Measurements from ENCODE around the gene TBC1D21.
"Not testable (repeated sequence)": the region's sequence is repeated elsewhere in the genome, so short reads cannot be mapped to it uniquely, and the experiment has no call there.

The TBC1D21 gene

GRCh38 chr15:73932381-73933191 is 59.2 kb downstream of the TBC1D21 start:
- H3K4me3 ChIP-seq (ENCODE audit: low read depth, low read length), result no peak overlapping the region
- no peaks in the 10 kb centered on the region for H3K27me3 ChIP-seq (ENCODE audit: control insufficient read depth, insufficient read depth, low read length)
- H3K27ac ChIP-seq (ENCODE audit: low read depth, low read length), result no peak overlapping the region
- H3K4me1 ChIP-seq (ENCODE audit: control insufficient read depth, insufficient read depth, low read length), result peaks cover 27% of the 10 kb centered on the region
- no peaks in the 10 kb centered on the region for H3K36me3 ChIP-seq (ENCODE audit: control insufficient read depth, insufficient read depth, low read length)
- no peak overlapping the region for H3K9ac ChIP-seq (ENCODE audit: low read length)
- H3K9me3 ChIP-seq (ENCODE audit: control insufficient read depth, insufficient read depth, low read depth, low read length), result no peaks in the 10 kb centered on the region

GRCh38 chr15:73934281-73934680 is 60.9 kb downstream of the TBC1D21 start:
- H3K4me1 ChIP-seq (ENCODE audit: control insufficient read depth, insufficient read depth, low read length), result peaks cover 21% of the 10 kb centered on the region
- H3K27ac ChIP-seq (ENCODE audit: low read depth, low read length), result no peak overlapping the region
- no peak overlapping the region for H3K9ac ChIP-seq (ENCODE audit: low read length)
- no peaks in the 10 kb centered on the region for H3K27me3 ChIP-seq (ENCODE audit: control insufficient read depth, insufficient read depth, low read length)
- H3K4me3 ChIP-seq (ENCODE audit: low read depth, low read length), result no peak overlapping the region
- no peaks in the 10 kb centered on the region for H3K9me3 ChIP-seq (ENCODE audit: control insufficient read depth, insufficient read depth, low read depth, low read length)
- H3K36me3 ChIP-seq (ENCODE audit: control insufficient read depth, insufficient read depth, low read length), result no peaks in the 10 kb centered on the region

- H3K27me3 ChIP-seq (ENCODE audit: control insufficient read depth, insufficient read depth, low read length), result no peaks in the 10 kb centered on the region
- no peak overlapping the region for H3K9ac ChIP-seq (ENCODE audit: low read length)
- no peaks in the 10 kb centered on the region for H3K36me3 ChIP-seq (ENCODE audit: control insufficient read depth, insufficient read depth, low read length)
- peaks cover 24% of the 10 kb centered on the region for H3K4me1 ChIP-seq (ENCODE audit: control insufficient read depth, insufficient read depth, low read length)
- no peaks in the 10 kb centered on the region for H3K9me3 ChIP-seq (ENCODE audit: control insufficient read depth, insufficient read depth, low read depth, low read length)
- no peak overlapping the region for H3K4me3 ChIP-seq (ENCODE audit: low read depth, low read length)
- no peak overlapping the region for H3K27ac ChIP-seq (ENCODE audit: low read depth, low read length)
Measured at GRCh38 chr15:73935547-73935946, 62.2 kb downstream of the TBC1D21 start.

GRCh38 chr15:73936181-73936580 is 62.8 kb downstream of the TBC1D21 start:
- peaks cover 29% of the 10 kb centered on the region for H3K4me1 ChIP-seq (ENCODE audit: control insufficient read depth, insufficient read depth, low read length)
- H3K27ac ChIP-seq (ENCODE audit: low read depth, low read length), result no peak overlapping the region
- H3K9me3 ChIP-seq (ENCODE audit: control insufficient read depth, insufficient read depth, low read depth, low read length), result no peaks in the 10 kb centered on the region
- no peaks in the 10 kb centered on the region for H3K36me3 ChIP-seq (ENCODE audit: control insufficient read depth, insufficient read depth, low read length)
- no peak overlapping the region for H3K4me3 ChIP-seq (ENCODE audit: low read depth, low read length)
- H3K27me3 ChIP-seq (ENCODE audit: control insufficient read depth, insufficient read depth, low read length), result no peaks in the 10 kb centered on the region
- H3K9ac ChIP-seq (ENCODE audit: low read length), result no peak overlapping the region

- Histone ChIP-seq H3K27me3 (ENCODE audit: control insufficient read depth, insufficient read depth, low read length) (no peaks in the 10 kb centered on the region), H3K27ac (ENCODE audit: low read depth, low read length) (no peak overlapping the region), H3K9ac (ENCODE audit: low read length) (no peak overlapping the region), H3K36me3 (ENCODE audit: control insufficient read depth, insufficient read depth, low read length) (no peaks in the 10 kb centered on the region), H3K4me1 (ENCODE audit: control insufficient read depth, insufficient read depth, low read length) (peaks cover 33% of the 10 kb centered on the region), H3K4me3 (ENCODE audit: low read depth, low read length) (no peak overlapping the region), H3K9me3 (ENCODE audit: control insufficient read depth, insufficient read depth, low read depth, low read length) (no peaks in the 10 kb centered on the region)
Measured at GRCh38 chr15:73936588-73937290, 63.4 kb downstream of the TBC1D21 start.

- Histone ChIP-seq H3K9me3 (ENCODE audit: control insufficient read depth, insufficient read depth, low read depth, low read length) (no peaks in the 10 kb centered on the region), H3K36me3 (ENCODE audit: control insufficient read depth, insufficient read depth, low read length) (no peaks in the 10 kb centered on the region), H3K4me1 (ENCODE audit: control insufficient read depth, insufficient read depth, low read length) (peaks cover 39% of the 10 kb centered on the region), H3K27ac (ENCODE audit: low read depth, low read length) (no peak overlapping the region), H3K9ac (ENCODE audit: low read length) (no peak overlapping the region), H3K27me3 (ENCODE audit: control insufficient read depth, insufficient read depth, low read length) (no peaks in the 10 kb centered on the region), H3K4me3 (ENCODE audit: low read depth, low read length) (no peak overlapping the region)
Measured at GRCh38 chr15:73937296-73937695, 63.9 kb downstream of the TBC1D21 start.

GRCh38 chr15:73937726-73938125 is 64.4 kb downstream of the TBC1D21 start:
- Histone ChIP-seq H3K36me3 (ENCODE audit: control insufficient read depth, insufficient read depth, low read length) (no peaks in the 10 kb centered on the region), H3K4me1 (ENCODE audit: control insufficient read depth, insufficient read depth, low read length) (peaks cover 39% of the 10 kb centered on the region), H3K4me3 (ENCODE audit: low read depth, low read length) (no peak overlapping the region), H3K9me3 (ENCODE audit: control insufficient read depth, insufficient read depth, low read depth, low read length) (no peaks in the 10 kb centered on the region), H3K27me3 (ENCODE audit: control insufficient read depth, insufficient read depth, low read length) (no peaks in the 10 kb centered on the region), H3K27ac (ENCODE audit: low read depth, low read length) (no peak overlapping the region), H3K9ac (ENCODE audit: low read length) (no peak overlapping the region)

GRCh38 chr15:73938516-73938915 is 65.2 kb downstream of the TBC1D21 start:
- H3K9me3 ChIP-seq (ENCODE audit: control insufficient read depth, insufficient read depth, low read depth, low read length); H3K9ac ChIP-seq (ENCODE audit: low read length); H3K4me3 ChIP-seq (ENCODE audit: low read depth, low read length); H3K27me3 ChIP-seq (ENCODE audit: control insufficient read depth, insufficient read depth, low read length); H3K36me3 ChIP-seq (ENCODE audit: control insufficient read depth, insufficient read depth, low read length); H3K27ac ChIP-seq (ENCODE audit: low read depth, low read length): not testable (repeated sequence)
- H3K4me1 ChIP-seq (ENCODE audit: control insufficient read depth, insufficient read depth, low read length), result peaks cover 39% of the 10 kb centered on the region

Data from HUES6 (cell line).